HG03135 (cell line): Measurements from ENCODE around the gene HNRNPF.
"Not testable (repeated sequence)": the region's sequence is repeated elsewhere in the genome, so short reads cannot be mapped to it uniquely, and the experiment has no call there.

Experiments
- ATAC-seq: cut with Tn5 transposase; IDR thresholded peaks from one replicate; pipeline ENCODE4 v1.9.1; 2021; ENCODE audit warnings: mild to moderate bottlenecking, moderate library complexity; ENCODE audit not compliant: unreplicated experiment

Gene HNRNPF

GRCh38 chr10:43398939-43399319 lies 10.1 kb downstream of the HNRNPF start:
- no peak for ATAC-seq

- ATAC-seq, result peak; percentile 83
Measured at GRCh38 chr10:43396928-43397624, 11.9 kb downstream of the HNRNPF start.

GRCh38 chr10:43396061-43396927 lies 12.7 kb downstream of the HNRNPF start:
- ATAC-seq, result peak; percentile 48

GRCh38 chr10:43395571-43396060 lies 13.4 kb downstream of the HNRNPF start:
- ATAC-seq, result no peak

- no peak for ATAC-seq
Measured at GRCh38 chr10:43394868-43395267, 14.1 kb downstream of the HNRNPF start.

GRCh38 chr10:43393606-43394360 lies 15.2 kb downstream of the HNRNPF start:
- no peak for ATAC-seq

GRCh38 chr10:43393186-43393585 lies 15.8 kb downstream of the HNRNPF start:
- ATAC-seq, result not testable (repeated sequence)

- ATAC-seq, result no peak
Measured at GRCh38 chr10:43392748-43393147, 16.2 kb downstream of the HNRNPF start.

GRCh38 chr10:43391496-43391895 lies 17.5 kb downstream of the HNRNPF start:
- ATAC-seq, result no peak

- ATAC-seq, result no peak
Measured at GRCh38 chr10:43390759-43391158, 18.2 kb downstream of the HNRNPF start.

- no peak for ATAC-seq
Measured at GRCh38 chr10:43390333-43390732, 18.7 kb downstream of the HNRNPF start.

- ATAC-seq, result no peak
Measured at GRCh38 chr10:43389867-43390266, 19.1 kb downstream of the HNRNPF start.

GRCh38 chr10:43387678-43388032 lies 21.3 kb downstream of the HNRNPF start:
- no peak for ATAC-seq

GRCh38 chr10:43386981-43387677 lies 21.9 kb downstream of the HNRNPF start:
- no peak for ATAC-seq

- ATAC-seq, result no peak
Measured at GRCh38 chr10:43386549-43386948, 22.4 kb downstream of the HNRNPF start.

- ATAC-seq, result no peak
Measured at GRCh38 chr10:43385412-43386004, 23.5 kb downstream of the HNRNPF start.

- no peak for ATAC-seq
Measured at GRCh38 chr10:43384252-43385221, 24.4 kb downstream of the HNRNPF start.

- ATAC-seq, result no peak
Measured at GRCh38 chr10:43383204-43383971, 25.6 kb downstream of the HNRNPF start.
